Measurements from ENCODE around the gene ARHGAP15. TPM values are rescaled to one million over a fixed set of nuclear protein-coding genes. Genes with fewer than 3 reads are reported as not detected.

Gene ARHGAP15
- total RNA-seq, 2 donors from 2014 or later, result 2.6 to 6.9 TPM

DNA sequence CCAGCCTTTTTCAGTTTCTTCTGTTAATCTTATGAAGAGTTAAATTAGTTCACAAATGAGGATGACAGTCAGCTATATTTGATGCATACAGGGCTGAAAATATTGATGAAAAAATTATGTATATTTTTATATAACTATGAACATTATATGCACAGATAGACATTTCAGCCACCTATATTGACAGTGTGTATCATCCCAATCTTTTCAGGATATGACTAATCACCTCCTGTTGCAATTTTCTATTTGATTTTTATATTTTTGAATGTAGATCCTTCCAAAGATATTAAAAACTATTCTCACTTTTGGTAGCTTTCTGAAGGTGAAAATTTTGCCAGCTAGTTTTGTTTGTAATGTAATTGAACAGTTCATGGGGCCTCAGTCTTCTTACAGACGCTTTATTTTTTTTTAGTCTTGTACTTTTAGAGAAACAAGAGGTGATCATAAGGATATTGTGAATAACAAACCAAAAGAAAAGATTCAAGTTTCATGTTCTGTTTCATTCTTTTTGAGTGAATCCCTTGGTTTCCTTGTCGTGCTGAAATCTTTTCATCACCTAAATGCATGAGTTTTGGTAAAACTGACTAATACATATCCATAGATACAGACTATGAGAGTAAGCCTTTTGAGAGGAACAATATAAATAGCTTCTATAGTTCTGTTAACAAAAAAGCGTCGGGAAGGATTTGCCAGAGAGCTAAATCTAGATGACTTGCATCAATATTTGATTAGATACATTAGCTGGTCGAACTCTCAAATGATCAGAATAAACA is 123.1 kb downstream of the ARHGAP15 start:
- TF ChIP-seq, protein P1, sequence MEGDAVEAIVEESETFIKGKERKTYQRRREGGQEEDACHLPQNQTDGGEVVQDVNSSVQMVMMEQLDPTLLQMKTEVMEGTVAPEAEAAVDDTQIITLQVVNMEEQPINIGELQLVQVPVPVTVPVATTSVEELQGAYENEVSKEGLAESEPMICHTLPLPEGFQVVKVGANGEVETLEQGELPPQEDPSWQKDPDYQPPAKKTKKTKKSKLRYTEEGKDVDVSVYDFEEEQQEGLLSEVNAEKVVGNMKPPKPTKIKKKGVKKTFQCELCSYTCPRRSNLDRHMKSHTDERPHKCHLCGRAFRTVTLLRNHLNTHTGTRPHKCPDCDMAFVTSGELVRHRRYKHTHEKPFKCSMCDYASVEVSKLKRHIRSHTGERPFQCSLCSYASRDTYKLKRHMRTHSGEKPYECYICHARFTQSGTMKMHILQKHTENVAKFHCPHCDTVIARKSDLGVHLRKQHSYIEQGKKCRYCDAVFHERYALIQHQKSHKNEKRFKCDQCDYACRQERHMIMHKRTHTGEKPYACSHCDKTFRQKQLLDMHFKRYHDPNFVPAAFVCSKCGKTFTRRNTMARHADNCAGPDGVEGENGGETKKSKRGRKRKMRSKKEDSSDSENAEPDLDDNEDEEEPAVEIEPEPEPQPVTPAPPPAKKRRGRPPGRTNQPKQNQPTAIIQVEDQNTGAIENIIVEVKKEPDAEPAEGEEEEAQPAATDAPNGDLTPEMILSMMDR (IDR thresholded peaks at IDR 0.05), result no peak
- H3K4me1 ChIP-seq, result no peaks in the 10 kb centered on the region
- no peaks in the 10 kb centered on the region for H3K27me3 ChIP-seq
- no peaks in the 10 kb centered on the region for H3K9me3 ChIP-seq
- no peaks in the 10 kb centered on the region for H3K36me3 ChIP-seq
- no peak overlapping the region for H3K27ac ChIP-seq
- no peak for DNase-seq (ENCODE audit: low spot score)
- H3K4me3 ChIP-seq, result no peak overlapping the region

DNA sequence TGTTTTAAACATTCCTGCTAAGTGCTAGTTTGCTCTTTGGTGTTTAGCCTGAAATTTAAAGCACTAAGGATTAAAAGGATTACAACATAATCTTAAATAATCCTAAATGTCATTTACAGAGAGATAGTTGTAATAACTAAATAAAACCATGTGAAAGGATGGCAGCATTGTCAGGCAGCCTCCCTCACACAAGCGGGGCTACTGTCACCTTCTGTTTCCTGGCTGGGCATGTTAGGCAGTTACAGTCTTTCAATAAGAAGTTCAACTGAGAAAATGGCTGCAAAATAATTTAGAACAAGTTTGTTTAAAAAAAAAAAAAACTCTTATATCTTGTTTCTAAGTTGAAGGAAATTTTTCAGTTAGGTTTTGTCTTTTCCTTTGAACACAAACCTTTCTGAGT is 124.9 kb downstream of the ARHGAP15 start:
- Histone ChIP-seq H3K27ac (no peak overlapping the region), H3K4me3 (no peak overlapping the region), H3K9me3 (no peaks in the 10 kb centered on the region), H3K36me3 (no peaks in the 10 kb centered on the region), H3K4me1 (no peaks in the 10 kb centered on the region), H3K27me3 (no peaks in the 10 kb centered on the region)
- DNase-seq (ENCODE audit: low spot score), result no peak
- TF ChIP-seq, protein P1 (IDR thresholded peaks at IDR 0.05), result no peak

DNA sequence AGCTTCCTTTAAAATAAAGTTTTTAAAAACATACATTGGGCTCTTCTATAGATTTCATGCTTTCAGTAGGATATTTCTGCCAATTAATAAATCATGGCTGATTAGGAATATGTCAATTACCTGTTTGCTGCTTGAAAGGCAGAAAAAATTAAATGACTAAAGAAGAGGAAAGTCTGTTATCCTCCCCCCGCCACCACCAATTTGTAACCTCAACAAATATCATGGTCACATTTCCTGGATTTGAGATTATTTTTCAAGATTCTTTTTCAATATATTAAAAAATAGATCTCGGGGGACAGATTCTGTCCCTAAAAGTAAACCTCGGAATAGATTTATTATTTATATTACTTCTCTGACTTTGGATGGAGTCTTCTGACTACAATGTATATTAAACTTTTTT is 125.9 kb downstream of the ARHGAP15 start:
- H3K4me3 ChIP-seq, result no peak overlapping the region
- no peaks in the 10 kb centered on the region for H3K9me3 ChIP-seq
- DNase-seq (ENCODE audit: low spot score), result no peak
- no peak overlapping the region for H3K27ac ChIP-seq
- no peaks in the 10 kb centered on the region for H3K4me1 ChIP-seq
- no peaks in the 10 kb centered on the region for H3K27me3 ChIP-seq
- TF ChIP-seq, protein P1 (IDR thresholded peaks at IDR 0.05), result no peak
- no peaks in the 10 kb centered on the region for H3K36me3 ChIP-seq

DNA sequence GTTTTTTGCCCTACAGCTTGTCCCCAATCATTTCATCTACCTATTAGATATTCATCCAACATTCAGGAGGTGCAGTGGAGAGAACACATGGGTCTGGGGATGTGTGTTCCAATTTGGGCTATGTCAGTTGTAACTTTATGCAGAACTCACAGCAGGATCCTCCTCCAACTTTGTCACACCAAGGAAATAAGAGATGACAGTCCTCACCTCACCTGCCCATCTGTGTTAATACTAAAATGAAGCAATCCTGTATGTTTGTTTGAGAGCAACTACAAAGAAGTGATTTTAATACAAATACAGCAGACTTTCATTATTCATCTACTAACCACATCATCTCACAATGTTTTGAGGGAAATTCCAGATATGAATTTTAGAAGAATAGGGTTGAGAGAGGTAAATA is 126.7 kb downstream of the ARHGAP15 start:
- H3K27me3 ChIP-seq, result no peaks in the 10 kb centered on the region
- DNase-seq (ENCODE audit: low spot score), result no peak
- no peak overlapping the region for H3K4me3 ChIP-seq
- no peaks in the 10 kb centered on the region for H3K9me3 ChIP-seq
- H3K4me1 ChIP-seq, result no peaks in the 10 kb centered on the region
- TF ChIP-seq, protein P1 (IDR thresholded peaks at IDR 0.05), result no peak
- no peak overlapping the region for H3K27ac ChIP-seq
- H3K36me3 ChIP-seq, result no peaks in the 10 kb centered on the region

DNA sequence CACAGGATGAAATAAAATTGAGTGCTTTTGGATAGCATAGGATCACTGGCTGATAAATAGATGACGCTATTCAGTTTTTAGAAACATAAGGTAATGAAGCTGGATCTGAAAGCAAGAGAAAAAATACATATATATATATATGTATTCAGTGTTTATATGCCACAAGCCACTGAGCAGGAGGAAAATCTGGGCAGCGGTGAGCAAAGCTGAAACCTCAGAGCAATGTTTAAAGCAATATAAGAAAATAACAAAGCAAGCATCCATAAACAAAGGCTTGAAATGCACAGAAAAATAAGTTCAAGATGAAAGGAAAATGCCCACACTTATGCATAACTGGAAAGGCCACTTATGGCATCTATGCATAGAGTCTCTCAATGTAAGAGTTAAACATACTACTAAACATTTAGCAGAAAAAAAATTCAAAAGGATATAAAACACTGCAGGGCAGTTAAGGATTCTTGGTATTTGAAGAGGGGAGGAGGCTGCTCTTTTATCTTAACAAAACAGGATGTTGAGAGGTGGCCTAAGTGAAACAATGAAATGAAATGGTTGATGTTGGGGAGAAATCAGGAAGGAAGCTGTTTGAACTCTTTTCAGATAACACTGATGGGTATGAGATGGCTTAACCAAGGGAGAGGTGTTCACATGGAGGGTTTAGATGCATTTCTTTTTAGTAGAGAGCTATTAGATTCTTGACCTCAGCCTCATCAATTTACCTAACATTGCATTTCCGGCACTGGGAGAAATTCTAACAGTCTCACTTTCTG is 129.1 kb downstream of the ARHGAP15 start:
- Histone ChIP-seq H3K27ac (no peak overlapping the region), H3K27me3 (no peaks in the 10 kb centered on the region)
- TF ChIP-seq, protein P1 (IDR thresholded peaks at IDR 0.05), result no peak

More for the DNA sequence above, 129.1 kb downstream of the ARHGAP15 start:
- DNase-seq (ENCODE audit: low spot score), result no peak
- Histone ChIP-seq H3K36me3 (no peaks in the 10 kb centered on the region), H3K4me3 (no peak overlapping the region), H3K9me3 (no peaks in the 10 kb centered on the region), H3K4me1 (no peaks in the 10 kb centered on the region)

Measured in right atrium auricular region (tissue), 2 donors.